GM18870 (cell line): Measurements from ENCODE around the gene DNAJC19.
"Not testable (repeated sequence)": the region's sequence is repeated elsewhere in the genome, so short reads cannot be mapped to it uniquely, and the experiment has no call there.

Experiments used
- ATAC-seq: cut with Tn5 transposase; IDR thresholded peaks from one replicate; pipeline ENCODE4 v1.9.1; 2021; ENCODE audit warnings: moderate library complexity; ENCODE audit not compliant: unreplicated experiment

The DNAJC19 gene

DNA sequence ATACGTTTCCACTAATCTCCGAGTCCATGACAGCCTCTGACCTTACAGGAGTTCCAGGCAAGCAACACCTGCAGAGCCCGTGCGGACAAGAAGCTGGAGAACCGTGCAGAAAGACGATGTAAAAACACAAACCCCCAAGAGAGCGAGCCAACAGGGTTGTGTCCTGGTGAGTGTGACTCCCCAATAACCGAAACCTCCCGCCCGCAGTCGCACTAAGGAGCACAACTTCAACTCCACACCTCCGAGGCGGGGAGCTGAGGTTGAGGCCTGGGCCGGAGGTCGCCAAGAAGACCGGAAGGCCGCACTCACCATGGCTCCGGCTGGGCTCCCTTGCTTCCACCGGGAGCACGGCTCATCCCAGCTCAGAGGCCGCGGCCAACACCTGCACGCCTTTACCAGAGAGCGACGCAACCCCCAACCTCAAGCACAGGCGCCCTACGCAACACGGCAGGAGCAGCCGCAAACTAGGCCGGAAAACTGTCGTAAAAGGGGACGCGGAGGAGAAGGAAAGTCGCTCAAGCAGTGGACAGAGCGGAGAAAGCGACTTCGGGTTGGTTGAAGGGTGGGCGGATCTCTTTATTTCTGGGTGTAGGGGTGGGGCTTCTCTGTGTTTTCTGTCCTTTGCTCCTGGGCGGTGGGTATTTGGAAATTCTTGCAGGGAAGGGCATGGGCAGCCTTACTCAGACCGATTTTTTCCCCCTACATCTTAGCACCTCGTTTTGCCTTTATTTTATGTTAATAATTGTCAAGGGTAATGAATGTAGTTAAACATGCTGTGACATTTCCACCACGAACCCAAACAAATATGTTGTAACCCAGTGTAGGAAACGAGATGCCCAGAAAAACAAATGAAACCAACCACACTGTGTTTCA lies at the start of gene DNAJC19:
TSS of gene DNAJC19 (minus strand) at position 446 of the 873 bp plus-strand sequence. CDS start at position 312, 134 bp downstream.
- ATAC-seq = peak; percentile 95

DNA sequence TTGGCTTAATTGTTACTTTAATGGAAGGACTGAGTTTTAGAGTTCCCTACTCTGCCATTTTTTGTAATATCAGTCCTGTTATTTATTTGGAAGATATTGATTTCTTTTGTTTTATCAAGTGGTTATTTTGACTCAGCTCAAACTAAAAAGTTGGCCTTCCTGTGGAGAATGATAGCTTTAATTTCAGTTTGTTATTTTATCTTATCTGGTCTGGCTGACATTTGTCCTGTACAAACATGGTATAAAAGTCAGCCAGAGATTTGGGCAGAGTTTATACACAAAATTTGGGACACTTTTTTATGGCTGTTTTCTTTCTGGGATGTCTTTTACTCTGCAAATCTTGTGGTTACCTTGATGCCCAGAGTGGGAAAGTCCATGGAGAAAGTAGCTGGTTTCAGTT lies 41.4 kb upstream of the DNAJC19 start:
- no peak for ATAC-seq

- ATAC-seq = no peak
Observed at GRCh38 chr3:181025204-181025603, 35.7 kb upstream of the DNAJC19 start.

- ATAC-seq = no peak
Observed at GRCh38 chr3:181017690-181018089, 28.2 kb upstream of the DNAJC19 start.

GRCh38 chr3:181009225-181009624 lies 19.7 kb upstream of the DNAJC19 start:
- no peak for ATAC-seq

GRCh38 chr3:181008796-181009195 lies 19.3 kb upstream of the DNAJC19 start:
- no peak for ATAC-seq

DNA sequence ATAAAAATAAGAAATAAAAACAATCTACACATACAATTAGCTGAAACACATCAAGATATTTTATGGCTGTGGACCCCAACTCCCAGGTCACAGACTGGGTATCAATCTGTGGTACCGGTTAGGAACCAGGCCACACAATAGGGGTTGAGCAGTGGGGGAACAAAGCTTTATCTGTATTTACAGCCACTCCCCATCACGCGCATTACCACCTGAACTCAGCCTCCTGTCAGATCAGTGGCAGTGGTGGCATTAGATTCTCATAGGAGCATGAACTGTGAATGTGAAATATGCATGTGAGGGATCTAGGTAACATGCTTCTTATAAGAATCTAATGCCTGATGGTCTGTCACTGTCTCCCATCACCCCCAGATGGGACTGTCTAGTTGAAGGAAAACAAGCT lies 17.7 kb upstream of the DNAJC19 start:
- no peak for ATAC-seq

- ATAC-seq = no peak
Observed at GRCh38 chr3:181006541-181006940, 17.0 kb upstream of the DNAJC19 start.

- not testable (repeated sequence) for ATAC-seq
Observed at GRCh38 chr3:181003469-181003868, 13.9 kb upstream of the DNAJC19 start.

GRCh38 chr3:181002331-181002730 lies 12.8 kb upstream of the DNAJC19 start:
- not testable (repeated sequence) for ATAC-seq

GRCh38 chr3:180996415-180996932 lies 6.9 kb upstream of the DNAJC19 start:
- ATAC-seq = no peak

DNA sequence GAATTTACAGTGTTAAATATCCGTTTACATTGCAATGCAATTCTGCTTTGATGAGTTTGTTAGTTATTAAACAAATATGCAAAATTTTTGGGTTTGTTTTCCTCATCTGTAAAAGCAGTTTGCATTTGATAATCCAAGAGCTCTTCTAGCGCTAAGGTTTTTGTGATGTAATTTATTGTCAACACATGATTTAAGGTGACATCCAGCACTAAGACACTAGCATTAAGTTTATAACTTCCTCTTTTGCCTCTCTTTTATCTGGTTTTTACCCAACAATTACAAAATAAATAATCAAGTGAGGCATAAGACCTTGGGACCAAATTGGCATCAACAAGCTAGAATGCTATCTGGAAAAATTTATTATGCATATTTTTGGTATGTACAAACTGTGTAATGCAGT lies 969 bp upstream of the DNAJC19 start:
- no peak for ATAC-seq

GRCh38 chr3:180987344-180987743 lies 2.2 kb downstream of the DNAJC19 start:
- no peak for ATAC-seq

DNA sequence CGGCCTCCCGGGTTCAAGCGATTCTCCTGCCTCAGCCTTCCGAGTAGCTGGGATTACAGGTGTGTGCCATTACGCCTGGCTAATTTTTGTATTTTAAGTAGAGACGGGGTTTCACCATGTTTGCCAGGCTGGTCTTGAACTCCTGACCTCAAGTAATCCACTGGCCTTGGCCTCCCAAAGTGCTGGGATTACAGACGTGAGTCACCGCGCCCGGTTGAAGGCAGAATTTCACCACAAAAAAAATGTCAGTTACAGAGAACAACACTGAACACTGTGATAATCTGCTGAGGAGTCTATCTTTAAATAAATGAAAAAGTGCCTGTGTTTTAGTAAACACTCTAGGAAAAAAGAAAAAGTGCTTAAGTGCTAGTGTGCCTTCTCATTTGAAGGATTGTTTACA lies 3.2 kb downstream of the DNAJC19 start:
- ATAC-seq = not testable (repeated sequence)

DNA sequence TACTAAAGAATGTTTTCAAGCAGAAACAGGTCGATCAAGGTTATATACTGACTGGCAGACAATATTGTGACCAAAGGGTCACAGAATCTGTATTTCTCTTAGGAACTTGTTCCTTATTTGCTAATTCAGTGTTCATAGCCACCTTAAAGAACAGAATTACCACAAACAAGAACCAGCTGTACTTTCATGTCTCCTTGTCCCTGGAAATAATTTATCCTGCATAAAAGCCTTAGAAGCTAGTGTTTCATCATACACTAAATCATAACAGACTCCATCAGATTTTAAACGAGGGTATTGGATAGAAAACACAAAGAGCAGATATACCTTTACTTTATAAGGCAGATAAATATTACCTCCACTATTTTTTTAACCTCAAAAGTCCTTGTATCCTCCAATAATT lies 6.4 kb downstream of the DNAJC19 start:
- no peak for ATAC-seq

GRCh38 chr3:180981912-180982311 lies 7.6 kb downstream of the DNAJC19 start:
- ATAC-seq = no peak

DNA sequence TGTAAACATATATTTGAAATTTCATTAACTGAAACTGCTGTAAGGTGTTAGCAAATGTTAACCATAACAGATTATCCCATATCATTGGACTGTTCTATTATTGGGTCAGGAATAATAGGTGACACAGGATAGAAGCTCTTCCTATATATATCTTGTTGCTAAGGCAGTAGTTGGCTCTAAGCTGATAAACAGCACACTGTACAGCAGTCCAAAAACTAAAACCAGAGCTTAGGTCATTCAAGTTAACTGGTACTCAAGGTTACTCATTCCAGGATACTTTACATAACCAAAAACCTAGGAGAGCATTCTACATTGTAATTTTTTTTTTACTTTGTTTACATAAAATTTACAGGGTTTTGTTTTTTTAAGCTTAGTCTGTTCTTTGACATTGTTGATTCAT lies 8.9 kb downstream of the DNAJC19 start:
- ATAC-seq = no peak

DNA sequence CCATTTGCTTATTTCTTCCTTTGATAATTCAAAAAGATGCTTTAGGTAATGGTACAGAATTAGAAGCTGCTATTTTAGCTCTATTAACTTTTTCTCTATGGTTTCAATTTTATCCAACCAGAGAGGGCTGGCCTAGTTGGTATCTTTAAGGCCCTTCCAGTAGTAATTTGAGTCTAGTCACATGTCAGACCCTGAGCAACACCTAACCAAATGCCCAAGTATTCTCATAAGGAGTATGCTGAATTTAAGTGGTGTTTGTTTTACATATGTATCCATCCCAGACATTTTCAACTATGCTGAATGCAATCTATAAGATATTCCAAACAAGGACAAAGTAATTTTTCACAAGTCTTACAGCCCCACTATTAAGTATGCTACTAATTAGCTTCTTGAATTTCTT lies 9.6 kb downstream of the DNAJC19 start:
- no peak for ATAC-seq

GRCh38 chr3:180977498-180977897 lies 12.0 kb downstream of the DNAJC19 start:
- ATAC-seq = no peak

DNA sequence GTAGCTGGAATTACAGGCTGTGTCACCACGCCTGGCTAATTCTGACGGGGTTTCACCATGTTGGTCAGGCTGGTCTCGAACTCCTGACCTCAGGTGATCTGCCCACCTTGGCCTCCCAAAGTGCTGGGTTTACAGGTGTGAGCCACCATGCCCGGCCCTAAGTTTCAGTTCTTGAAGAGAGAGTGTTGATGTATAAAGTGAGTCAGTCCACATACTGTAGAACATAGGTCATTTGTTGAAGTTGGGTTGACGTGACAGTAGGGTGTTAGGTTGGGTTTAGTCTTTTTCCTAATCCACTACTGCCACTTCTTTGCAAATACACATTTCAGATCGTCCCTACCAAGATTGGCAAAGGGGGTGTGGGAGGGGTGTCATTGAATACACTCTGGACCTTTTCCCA lies 15.2 kb downstream of the DNAJC19 start:
- ATAC-seq = no peak

DNA sequence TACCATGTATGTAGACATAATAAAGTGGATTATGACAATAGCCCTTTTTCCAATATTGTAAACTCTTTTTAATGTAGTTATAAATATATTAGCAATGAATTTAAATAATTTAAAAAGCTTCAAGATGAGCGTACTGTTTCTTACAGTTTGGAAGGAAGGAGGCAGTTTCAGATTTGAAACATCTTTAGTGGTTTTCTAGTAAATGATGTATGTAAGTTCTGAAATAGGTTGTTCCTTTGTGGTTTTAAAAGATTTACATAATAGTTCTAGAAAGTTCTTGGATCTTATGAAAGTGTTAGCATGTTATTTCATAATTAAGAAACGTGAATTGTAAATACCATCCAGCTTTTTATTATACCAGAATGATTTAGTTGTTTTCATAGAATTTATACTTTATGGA lies 16.0 kb downstream of the DNAJC19 start:
- ATAC-seq = peak; percentile 73

- ATAC-seq = no peak
Observed at GRCh38 chr3:180970931-180971330, 18.6 kb downstream of the DNAJC19 start.

- no peak for ATAC-seq
Observed at GRCh38 chr3:180962530-180962929, 27.0 kb downstream of the DNAJC19 start.
